ENCODE results near the gene ERBB4.

The ERBB4 gene

GRCh38 chr2:212265777-212266176 is 272.8 kb downstream of the ERBB4 start:
- H3K27ac ChIP-seq (replicated peaks; ENCODE audit: low read length), result no peak overlapping the region

GRCh38 chr2:212264187-212264586 is 274.4 kb downstream of the ERBB4 start:
- Histone ChIP-seq H3K18ac (ENCODE audit: low read length) (no peak overlapping the region), H3K14ac (ENCODE audit: low read length) (no peak overlapping the region), H3K9ac (ENCODE audit: low read depth, low read length, poor library complexity) (no peak overlapping the region), H2BK120ac (ENCODE audit: low read depth, low read length) (no peak overlapping the region), H3K4ac (ENCODE audit: low read length) (no peak overlapping the region), H3K27ac (replicated peaks; ENCODE audit: low read length) (no peak overlapping the region), H3K9me3 (replicated peaks in 1 of 2; ENCODE audit: control insufficient read depth in 2 of 2, insufficient read depth in 1 of 2, low read depth in 1 of 2, low read length in 2 of 2) (no peaks in the 10 kb centered on the region), H3K36me3 (replicated peaks in 1 of 2; ENCODE audit: control insufficient read depth in 2 of 2, insufficient read depth in 2 of 2, low read length in 2 of 2) (no peaks in the 10 kb centered on the region), H2AFZ (ENCODE audit: low read length) (no peak overlapping the region), H4K91ac (ENCODE audit: low read depth, low read length, poor library complexity) (no peak overlapping the region), H2AK5ac (ENCODE audit: low read depth, low read length) (no peak overlapping the region), H3K23ac (ENCODE audit: low read depth, low read length, poor library complexity) (no peak overlapping the region), H3K4me1 (ENCODE audit: control insufficient read depth in 2 of 2, insufficient read depth in 1 of 2, low read depth in 1 of 2, low read length in 2 of 2) (peaks cover 0 to 4% of the 10 kb centered on the region in 2 donors), H2BK12ac (ENCODE audit: low read length) (no peak overlapping the region), H2BK5ac (ENCODE audit: low read length) (no peak overlapping the region), H3K27me3 (ENCODE audit: control insufficient read depth in 3 of 3, insufficient read depth in 3 of 3, low read depth in 1 of 3, low read length in 3 of 3) (no peaks in the 10 kb centered on the region), H3K4me2 (ENCODE audit: insufficient read depth, low read length, poor library complexity, severe bottlenecking) (no peak overlapping the region), H4K8ac (ENCODE audit: low read depth, low read length) (no peak overlapping the region), H3K79me1 (ENCODE audit: low read depth, low read length) (no peaks in the 10 kb centered on the region), H2BK15ac (ENCODE audit: low read length) (no peak overlapping the region), H3K4me3 (ENCODE audit: low read length in 2 of 2) (no peak overlapping the region)
- WGBS, 2 donors (ENCODE audit: extremely low coverage in 2 of 2, insufficient read length in 2 of 2, insufficient replicate concordance in 1 of 2), result no CpG with 5 or more reads among the region's 3 CpGs
- DNase-seq (ENCODE audit: low spot score), result no peak

More at GRCh38 chr2:212265777-212266176, 272.8 kb downstream of the ERBB4 start:
- H2BK12ac ChIP-seq (ENCODE audit: low read length), result no peak overlapping the region
- DNase-seq (ENCODE audit: low spot score), result no peak
- H3K9me3 ChIP-seq (replicated peaks in 1 of 2; ENCODE audit: control insufficient read depth in 2 of 2, insufficient read depth in 1 of 2, low read depth in 1 of 2, low read length in 2 of 2), result no peaks in the 10 kb centered on the region
- no peak overlapping the region for H3K9ac ChIP-seq (ENCODE audit: low read depth, low read length, poor library complexity)
- H2BK15ac ChIP-seq (ENCODE audit: low read length), result no peak overlapping the region
- no peak overlapping the region for H2BK5ac ChIP-seq (ENCODE audit: low read length)
- H4K8ac ChIP-seq (ENCODE audit: low read depth, low read length), result no peak overlapping the region
- H3K4me3 ChIP-seq (ENCODE audit: low read length in 2 of 2), result no peak overlapping the region
- H3K4ac ChIP-seq (ENCODE audit: low read length), result no peak overlapping the region
- H3K18ac ChIP-seq (ENCODE audit: low read length), result no peak overlapping the region
- no peak overlapping the region for H2AFZ ChIP-seq (ENCODE audit: low read length)
- H3K14ac ChIP-seq (ENCODE audit: low read length), result no peak overlapping the region
- no peak overlapping the region for H3K23ac ChIP-seq (ENCODE audit: low read depth, low read length, poor library complexity)
- no peak overlapping the region for H4K91ac ChIP-seq (ENCODE audit: low read depth, low read length, poor library complexity)
- H3K79me1 ChIP-seq (ENCODE audit: low read depth, low read length), result no peaks in the 10 kb centered on the region
- H2AK5ac ChIP-seq (ENCODE audit: low read depth, low read length), result no peak overlapping the region
- peaks cover 0 to 5% of the 10 kb centered on the region in 2 donors for H3K4me1 ChIP-seq (ENCODE audit: control insufficient read depth in 2 of 2, insufficient read depth in 1 of 2, low read depth in 1 of 2, low read length in 2 of 2)
- H3K4me2 ChIP-seq (ENCODE audit: insufficient read depth, low read length, poor library complexity, severe bottlenecking), result no peak overlapping the region
- no peaks in the 10 kb centered on the region for H3K27me3 ChIP-seq (ENCODE audit: control insufficient read depth in 3 of 3, insufficient read depth in 3 of 3, low read depth in 1 of 3, low read length in 3 of 3)
- H2BK120ac ChIP-seq (ENCODE audit: low read depth, low read length), result no peak overlapping the region
- no CpG with 5 or more reads among the region's 3 CpGs for WGBS, 2 donors (ENCODE audit: extremely low coverage in 2 of 2, insufficient read length in 2 of 2, insufficient replicate concordance in 1 of 2)
- no peaks in the 10 kb centered on the region for H3K36me3 ChIP-seq (replicated peaks in 1 of 2; ENCODE audit: control insufficient read depth in 2 of 2, insufficient read depth in 2 of 2, low read length in 2 of 2)

- H2BK15ac ChIP-seq (ENCODE audit: low read length), result no peak overlapping the region
- H2AFZ ChIP-seq (ENCODE audit: low read length), result no peak overlapping the region
- no peaks in the 10 kb centered on the region for H3K36me3 ChIP-seq (replicated peaks in 1 of 2; ENCODE audit: control insufficient read depth in 2 of 2, insufficient read depth in 2 of 2, low read length in 2 of 2)
- no peak overlapping the region for H3K23ac ChIP-seq (ENCODE audit: low read depth, low read length, poor library complexity)
- H3K9ac ChIP-seq (ENCODE audit: low read depth, low read length, poor library complexity), result no peak overlapping the region
- no peak for DNase-seq (ENCODE audit: low spot score)
- no peak overlapping the region for H4K91ac ChIP-seq (ENCODE audit: low read depth, low read length, poor library complexity)
- H2BK12ac ChIP-seq (ENCODE audit: low read length), result no peak overlapping the region
- no peak overlapping the region for H3K4me2 ChIP-seq (ENCODE audit: insufficient read depth, low read length, poor library complexity, severe bottlenecking)
- no peak overlapping the region for H3K4me3 ChIP-seq (ENCODE audit: low read length in 2 of 2)
- no peak overlapping the region for H4K8ac ChIP-seq (ENCODE audit: low read depth, low read length)
- no peak overlapping the region for H2BK120ac ChIP-seq (ENCODE audit: low read depth, low read length)
- H3K4me1 ChIP-seq (ENCODE audit: control insufficient read depth in 2 of 2, insufficient read depth in 1 of 2, low read depth in 1 of 2, low read length in 2 of 2), result no peaks in the 10 kb centered on the region
- no peak overlapping the region for H3K4ac ChIP-seq (ENCODE audit: low read length)
- no peak overlapping the region for H2AK5ac ChIP-seq (ENCODE audit: low read depth, low read length)
- no peak overlapping the region for H3K14ac ChIP-seq (ENCODE audit: low read length)
- no peak overlapping the region for H3K18ac ChIP-seq (ENCODE audit: low read length)
- H3K27me3 ChIP-seq (ENCODE audit: control insufficient read depth in 3 of 3, insufficient read depth in 3 of 3, low read depth in 1 of 3, low read length in 3 of 3), result no peaks in the 10 kb centered on the region
- H2BK5ac ChIP-seq (ENCODE audit: low read length), result no peak overlapping the region
- no CpG with 5 or more reads among the region's 2 CpGs for WGBS, 2 donors (ENCODE audit: extremely low coverage in 2 of 2, insufficient read length in 2 of 2, insufficient replicate concordance in 1 of 2)
- H3K79me1 ChIP-seq (ENCODE audit: low read depth, low read length), result no peaks in the 10 kb centered on the region
- no peaks in the 10 kb centered on the region for H3K9me3 ChIP-seq (replicated peaks in 1 of 2; ENCODE audit: control insufficient read depth in 2 of 2, insufficient read depth in 1 of 2, low read depth in 1 of 2, low read length in 2 of 2)
- no peak overlapping the region for H3K27ac ChIP-seq (replicated peaks; ENCODE audit: low read length)
These were observed 279.4 kb downstream of the ERBB4 start for GRCh38 chr2:212259226-212259625.

GRCh38 chr2:212254339-212254738 is 284.3 kb downstream of the ERBB4 start:
- Histone ChIP-seq H3K14ac (ENCODE audit: low read length) (no peak overlapping the region), H2AFZ (ENCODE audit: low read length) (peak overlapping the region; percentile 7), H3K4me3 (ENCODE audit: low read length in 2 of 2) (no peak overlapping the region), H3K4me2 (ENCODE audit: insufficient read depth, low read length, poor library complexity, severe bottlenecking) (no peak overlapping the region), H3K27me3 (ENCODE audit: control insufficient read depth in 3 of 3, insufficient read depth in 3 of 3, low read depth in 1 of 3, low read length in 3 of 3) (no peaks in the 10 kb centered on the region), H3K36me3 (replicated peaks in 1 of 2; ENCODE audit: control insufficient read depth in 2 of 2, insufficient read depth in 2 of 2, low read length in 2 of 2) (no peaks in the 10 kb centered on the region), H2BK15ac (ENCODE audit: low read length) (no peak overlapping the region), H3K4ac (ENCODE audit: low read length) (no peak overlapping the region), H3K9ac (ENCODE audit: low read depth, low read length, poor library complexity) (no peak overlapping the region), H3K27ac (replicated peaks; ENCODE audit: low read length) (no peak overlapping the region), H3K9me3 (replicated peaks in 1 of 2; ENCODE audit: control insufficient read depth in 2 of 2, insufficient read depth in 1 of 2, low read depth in 1 of 2, low read length in 2 of 2) (no peaks in the 10 kb centered on the region), H2BK120ac (ENCODE audit: low read depth, low read length) (no peak overlapping the region), H3K4me1 (ENCODE audit: control insufficient read depth in 2 of 2, insufficient read depth in 1 of 2, low read depth in 1 of 2, low read length in 2 of 2) (no peaks in the 10 kb centered on the region), H3K79me1 (ENCODE audit: low read depth, low read length) (no peaks in the 10 kb centered on the region), H4K8ac (ENCODE audit: low read depth, low read length) (no peak overlapping the region), H4K91ac (ENCODE audit: low read depth, low read length, poor library complexity) (no peak overlapping the region), H2BK5ac (ENCODE audit: low read length) (no peak overlapping the region), H2BK12ac (ENCODE audit: low read length) (no peak overlapping the region), H3K23ac (ENCODE audit: low read depth, low read length, poor library complexity) (no peak overlapping the region), H2AK5ac (ENCODE audit: low read depth, low read length) (no peak overlapping the region), H3K18ac (ENCODE audit: low read length) (no peak overlapping the region)
- DNase-seq (ENCODE audit: low spot score), result no peak
- no CpG with 5 or more reads among the region's 5 CpGs for WGBS, 2 donors (ENCODE audit: extremely low coverage in 2 of 2, insufficient read length in 2 of 2, insufficient replicate concordance in 1 of 2)

Measured in neuronal stem cell (in vitro differentiated cells).